Measurements from ENCODE around the gene MAP6.

Gene MAP6

GRCh38 chr11:75631086-75631730 is 37.6 kb downstream of the MAP6 start:
- no peak for DNase-seq (ENCODE audit: low read depth in 3 of 3)

- DNase-seq (ENCODE audit: low read depth in 3 of 3), result no peak
Observed at GRCh38 chr11:75627906-75628668, 40.8 kb downstream of the MAP6 start.

GRCh38 chr11:75626889-75627529 is 41.8 kb downstream of the MAP6 start:
- DNase-seq (ENCODE audit: low read depth in 3 of 3), result no peak

- no peak for DNase-seq (ENCODE audit: low read depth in 3 of 3)
Observed at GRCh38 chr11:75625991-75626888, 42.6 kb downstream of the MAP6 start.

- no peak for DNase-seq (ENCODE audit: low read depth in 3 of 3)
Observed at GRCh38 chr11:75625021-75625420, 43.8 kb downstream of the MAP6 start.

- DNase-seq (ENCODE audit: low read depth in 3 of 3), result no peak
Observed at GRCh38 chr11:75616281-75616680, 52.6 kb downstream of the MAP6 start.

- DNase-seq (ENCODE audit: low read depth in 3 of 3), result no peak
Observed at GRCh38 chr11:75615751-75616150, 53.1 kb downstream of the MAP6 start.

- DNase-seq (ENCODE audit: low read depth in 3 of 3), result no peak
Observed at GRCh38 chr11:75611823-75612222, 57.0 kb downstream of the MAP6 start.

GRCh38 chr11:75606099-75606498 is 62.7 kb downstream of the MAP6 start:
- DNase-seq (ENCODE audit: low read depth in 3 of 3), result no peak

GRCh38 chr11:75603791-75604736 is 64.8 kb downstream of the MAP6 start:
- DNase-seq (ENCODE audit: low read depth in 3 of 3), result no peak

- DNase-seq (ENCODE audit: low read depth in 3 of 3), result no peak
Observed at GRCh38 chr11:75602951-75603350, 65.9 kb downstream of the MAP6 start.

- DNase-seq (ENCODE audit: low read depth in 3 of 3), result no peak
Observed at GRCh38 chr11:75601494-75601893, 67.3 kb downstream of the MAP6 start.

GRCh38 chr11:75600356-75600755 is 68.5 kb downstream of the MAP6 start:
- DNase-seq (ENCODE audit: low read depth in 3 of 3), result no peak

- DNase-seq (ENCODE audit: low read depth in 3 of 3), result no peak
Observed at GRCh38 chr11:75598900-75599299, 69.9 kb downstream of the MAP6 start.

GRCh38 chr11:75598264-75598663 is 70.6 kb downstream of the MAP6 start:
- DNase-seq (ENCODE audit: low read depth in 3 of 3), result no peak

- no peak for DNase-seq (ENCODE audit: low read depth in 3 of 3)
Observed at GRCh38 chr11:75597636-75598035, 71.2 kb downstream of the MAP6 start.

- no peak for DNase-seq (ENCODE audit: low read depth in 3 of 3)
Observed at GRCh38 chr11:75596914-75597313, 71.9 kb downstream of the MAP6 start.

GRCh38 chr11:75595429-75595828 is 73.4 kb downstream of the MAP6 start:
- no peak for DNase-seq (ENCODE audit: low read depth in 3 of 3)

- no peak for DNase-seq (ENCODE audit: low read depth in 3 of 3)
Observed at GRCh38 chr11:75594211-75594610, 74.6 kb downstream of the MAP6 start.

GRCh38 chr11:75593286-75593915 is 75.4 kb downstream of the MAP6 start:
- DNase-seq (ENCODE audit: low read depth in 3 of 3), result no peak
